ENCODE results near the gene MGAT4B.

The MGAT4B gene
- total RNA-seq: 61.5 to 71.1 (median 64.3) reads per million in 3 donors

- H3K36me3 ChIP-seq (ENCODE audit: control insufficient read depth, insufficient read depth, low read length): no peaks in the 10 kb centered on the region
- H3K9me3 ChIP-seq (ENCODE audit: control insufficient read depth, low read length): no peaks in the 10 kb centered on the region
- H3K4me1 ChIP-seq (ENCODE audit: control insufficient read depth, insufficient read depth, low read length, poor library complexity, severe bottlenecking): peaks cover 38% of the 10 kb centered on the region
- peak within 1 kb of the TSS; percentile 71 for H3K27ac ChIP-seq (ENCODE audit: insufficient read depth, low read length, poor library complexity, severe bottlenecking)
- peak within 1 kb of the TSS; percentile 67 for H3K4me3 ChIP-seq (ENCODE audit: insufficient read depth, low read depth, low read length, poor library complexity, severe bottlenecking)
- peak in 2 of 3 donors; percentile 35 to 38 for DNase-seq
- no peaks in the 10 kb centered on the region for H3K27me3 ChIP-seq (replicated peaks; ENCODE audit: control insufficient read depth, insufficient read depth, low read length, poor library complexity, severe bottlenecking)
Measured at GRCh38 chr5:179806250-179807048, at the start of gene MGAT4B. TSS of gene MGAT4B (minus strand) at chr5:179806866. CDS start at chr5:179806583, 283 bp downstream.

GRCh38 chr5:179854356-179854755 is 47.7 kb upstream of the MGAT4B start:
- no peak for DNase-seq
- H3K27me3 ChIP-seq (replicated peaks; ENCODE audit: control insufficient read depth, insufficient read depth, low read length, poor library complexity, severe bottlenecking): no peaks in the 10 kb centered on the region
- H3K4me3 ChIP-seq (ENCODE audit: insufficient read depth, low read depth, low read length, poor library complexity, severe bottlenecking): no peak overlapping the region
- no peaks in the 10 kb centered on the region for H3K4me1 ChIP-seq (ENCODE audit: control insufficient read depth, insufficient read depth, low read length, poor library complexity, severe bottlenecking)
- no peaks in the 10 kb centered on the region for H3K9me3 ChIP-seq (ENCODE audit: control insufficient read depth, low read length)
- H3K27ac ChIP-seq (ENCODE audit: insufficient read depth, low read length, poor library complexity, severe bottlenecking): no peak overlapping the region
- H3K36me3 ChIP-seq (ENCODE audit: control insufficient read depth, insufficient read depth, low read length): peaks cover 32% of the 10 kb centered on the region

- Histone ChIP-seq H3K4me1 (ENCODE audit: control insufficient read depth, insufficient read depth, low read length, poor library complexity, severe bottlenecking) (no peaks in the 10 kb centered on the region), H3K4me3 (ENCODE audit: insufficient read depth, low read depth, low read length, poor library complexity, severe bottlenecking) (no peak overlapping the region), H3K9me3 (ENCODE audit: control insufficient read depth, low read length) (no peaks in the 10 kb centered on the region), H3K36me3 (ENCODE audit: control insufficient read depth, insufficient read depth, low read length) (peaks cover 40% of the 10 kb centered on the region), H3K27me3 (replicated peaks; ENCODE audit: control insufficient read depth, insufficient read depth, low read length, poor library complexity, severe bottlenecking) (no peaks in the 10 kb centered on the region), H3K27ac (ENCODE audit: insufficient read depth, low read length, poor library complexity, severe bottlenecking) (no peak overlapping the region)
- DNase-seq: no peak
Measured at GRCh38 chr5:179852993-179853547, 46.4 kb upstream of the MGAT4B start.

- Histone ChIP-seq H3K4me3 (ENCODE audit: insufficient read depth, low read depth, low read length, poor library complexity, severe bottlenecking) (no peak overlapping the region), H3K27me3 (replicated peaks; ENCODE audit: control insufficient read depth, insufficient read depth, low read length, poor library complexity, severe bottlenecking) (no peaks in the 10 kb centered on the region), H3K36me3 (ENCODE audit: control insufficient read depth, insufficient read depth, low read length) (peaks cover 43% of the 10 kb centered on the region), H3K9me3 (ENCODE audit: control insufficient read depth, low read length) (no peaks in the 10 kb centered on the region), H3K4me1 (ENCODE audit: control insufficient read depth, insufficient read depth, low read length, poor library complexity, severe bottlenecking) (peaks cover 8% of the 10 kb centered on the region), H3K27ac (ENCODE audit: insufficient read depth, low read length, poor library complexity, severe bottlenecking) (no peak overlapping the region)
- no peak for DNase-seq
Measured at GRCh38 chr5:179841621-179842020, 35.0 kb upstream of the MGAT4B start.

- H3K4me1 ChIP-seq (ENCODE audit: control insufficient read depth, insufficient read depth, low read length, poor library complexity, severe bottlenecking): peaks cover 14% of the 10 kb centered on the region
- no peaks in the 10 kb centered on the region for H3K9me3 ChIP-seq (ENCODE audit: control insufficient read depth, low read length)
- H3K4me3 ChIP-seq (ENCODE audit: insufficient read depth, low read depth, low read length, poor library complexity, severe bottlenecking): no peak overlapping the region
- H3K36me3 ChIP-seq (ENCODE audit: control insufficient read depth, insufficient read depth, low read length): peaks cover 46% of the 10 kb centered on the region
- no peak for DNase-seq
- H3K27me3 ChIP-seq (replicated peaks; ENCODE audit: control insufficient read depth, insufficient read depth, low read length, poor library complexity, severe bottlenecking): no peaks in the 10 kb centered on the region
- no peak overlapping the region for H3K27ac ChIP-seq (ENCODE audit: insufficient read depth, low read length, poor library complexity, severe bottlenecking)
Measured at GRCh38 chr5:179840766-179841165, 34.1 kb upstream of the MGAT4B start.

GRCh38 chr5:179840321-179840720 is 33.7 kb upstream of the MGAT4B start:
- no peaks in the 10 kb centered on the region for H3K27me3 ChIP-seq (replicated peaks; ENCODE audit: control insufficient read depth, insufficient read depth, low read length, poor library complexity, severe bottlenecking)
- no peaks in the 10 kb centered on the region for H3K9me3 ChIP-seq (ENCODE audit: control insufficient read depth, low read length)
- no peak for DNase-seq
- H3K27ac ChIP-seq (ENCODE audit: insufficient read depth, low read length, poor library complexity, severe bottlenecking): no peak overlapping the region
- peaks cover 47% of the 10 kb centered on the region for H3K36me3 ChIP-seq (ENCODE audit: control insufficient read depth, insufficient read depth, low read length)
- no peak overlapping the region for H3K4me3 ChIP-seq (ENCODE audit: insufficient read depth, low read depth, low read length, poor library complexity, severe bottlenecking)
- peaks cover 14% of the 10 kb centered on the region for H3K4me1 ChIP-seq (ENCODE audit: control insufficient read depth, insufficient read depth, low read length, poor library complexity, severe bottlenecking)

- Histone ChIP-seq H3K36me3 (ENCODE audit: control insufficient read depth, insufficient read depth, low read length) (peaks cover 47% of the 10 kb centered on the region), H3K27ac (ENCODE audit: insufficient read depth, low read length, poor library complexity, severe bottlenecking) (no peak overlapping the region), H3K27me3 (replicated peaks; ENCODE audit: control insufficient read depth, insufficient read depth, low read length, poor library complexity, severe bottlenecking) (no peaks in the 10 kb centered on the region), H3K9me3 (ENCODE audit: control insufficient read depth, low read length) (no peaks in the 10 kb centered on the region), H3K4me1 (ENCODE audit: control insufficient read depth, insufficient read depth, low read length, poor library complexity, severe bottlenecking) (peaks cover 14% of the 10 kb centered on the region), H3K4me3 (ENCODE audit: insufficient read depth, low read depth, low read length, poor library complexity, severe bottlenecking) (no peak overlapping the region)
- DNase-seq: no peak
Measured at GRCh38 chr5:179839328-179840256, 32.9 kb upstream of the MGAT4B start.

- Histone ChIP-seq H3K27ac (ENCODE audit: insufficient read depth, low read length, poor library complexity, severe bottlenecking) (peak overlapping the region; percentile 67), H3K36me3 (ENCODE audit: control insufficient read depth, insufficient read depth, low read length) (peaks cover 64% of the 10 kb centered on the region)
- DNase-seq: no peak
Measured at GRCh38 chr5:179837076-179838011, 30.7 kb upstream of the MGAT4B start.

More at GRCh38 chr5:179837076-179838011, 30.7 kb upstream of the MGAT4B start:
- Histone ChIP-seq H3K27me3 (replicated peaks; ENCODE audit: control insufficient read depth, insufficient read depth, low read length, poor library complexity, severe bottlenecking) (no peaks in the 10 kb centered on the region), H3K9me3 (ENCODE audit: control insufficient read depth, low read length) (no peaks in the 10 kb centered on the region), H3K4me3 (ENCODE audit: insufficient read depth, low read depth, low read length, poor library complexity, severe bottlenecking) (no peak overlapping the region), H3K4me1 (ENCODE audit: control insufficient read depth, insufficient read depth, low read length, poor library complexity, severe bottlenecking) (peaks cover 14% of the 10 kb centered on the region)
